Testis (tissue), 5 donors: ENCODE results near the gene QDPR. TPM values are rescaled to one million over a fixed set of nuclear protein-coding genes. Genes with fewer than 3 reads are reported as not detected.

ENCODE experiments used
- DNase-seq: peaks from one replicate; pipeline ENCODE4 v3.0.0-alpha.2; 2019
- H3K27ac ChIP-seq, 2 donors: fragments of 200-600 bp; sonication (generic); one replicate each; pipeline ENCODE4 v1.5.1; 2019
- H3K27me3 ChIP-seq: fragments of 200-600 bp; sonication (generic); one replicate; pipeline ENCODE4 v1.5.1; 2019
- H3K36me3 ChIP-seq: fragments of 200-600 bp; sonication (generic); one replicate; pipeline ENCODE4 v1.5.1; 2017; ENCODE audit warnings: low read depth; ENCODE audit errors: missing control alignments
- H3K4me1 ChIP-seq: fragments of 200-600 bp; sonication (generic); one replicate; pipeline ENCODE4 v1.5.1; 2019
- H3K4me3 ChIP-seq, 2 donors: fragments of 200-600 bp; sonication (generic); one replicate each; pipeline ENCODE4 v1.5.1; 2017 to 2019
- H3K9me3 ChIP-seq: fragments of 200-600 bp; sonication (generic); one replicate; pipeline ENCODE4 v1.5.1; 2017
- POLR2A ChIP-seq: fragments of 450-650 bp; IDR thresholded peaks from one replicate; pipeline ENCODE4 v1.6.1; 2017; ENCODE audit warnings: antibody characterized with exemption, mild to moderate bottlenecking, moderate library complexity
- WGBS, 2 donors: methylation state at CpG; one replicate each; pipeline ENCODE4 v1.1.5; 2018; 5-methylcytosine and 5-hydroxymethylcytosine counted together
- intact Hi-C: fragments of 100-400 bp; cut with DNase I; formaldehyde crosslinking; loops from one replicate; pipeline ENCODE4 v1.15.1; 2023; ENCODE audit warnings: low total_unique reads
- long read RNA-seq, 2 donors: transcript quantifications; one replicate each; lab custom pipeline, GENCODE V29; 2026
- polyA plus RNA-seq: library from polyadenylated mRNA; stranded (reverse); fragments of 350-450 nt; fragmentation: Illumina TruSeq; extraction: RNeasy Lipid Tissue Mini Kit (QIAGEN cat#74804); gene quantifications from one replicate; pipeline ENCODE4 v1.2.3, GENCODE V29; 2014; ENCODE audit warnings: low read depth, low replicate concordance; ENCODE audit not compliant: insufficient read depth
- total RNA-seq, 2 donors: library from RNA; depleted of rRNA; stranded (reverse); fragments of >200 nt; gene quantifications; one replicate each; pipeline ENCODE4 v1.2.3, GENCODE V29; 2016
- TF ChIP-seq, protein P1 (sequence below), 3 experiments: fragments of 450-650 bp in 2 of 3; fragments of 200-600 bp in 1 of 3; sonication (generic) in 1 of 3; IDR thresholded peaks; one replicate each; pipeline ENCODE4 v1.5.1; 2016 to 2019; ENCODE audit warnings: antibody characterized with exemption in 3 of 3, mild to moderate bottlenecking in 2 of 3, moderate library complexity in 1 of 3

Gene QDPR
- total RNA-seq (10 to 100 TPM; 15.9 to 20.7 TPM), polyA plus RNA-seq (31.7 TPM)
- long read RNA-seq, donor 1, transcript QDPR-201 (7 exons, 1,648 nt) = major isoform, 33 of 38 reads
- long read RNA-seq, donor 1, partial matches to known transcripts = 0 of 38 reads
- long read RNA-seq, donor 1, other reads (novel, unspliced or antisense) = 0 of 38 reads
- long read RNA-seq, donor 2, transcript QDPR-201 (7 exons, 1,648 nt) = major isoform, 14 of 20 reads
- long read RNA-seq, donor 2, partial matches to known transcripts = 0 of 20 reads
- long read RNA-seq, donor 2, other reads (novel, unspliced or antisense) = 0 of 20 reads

DNA sequence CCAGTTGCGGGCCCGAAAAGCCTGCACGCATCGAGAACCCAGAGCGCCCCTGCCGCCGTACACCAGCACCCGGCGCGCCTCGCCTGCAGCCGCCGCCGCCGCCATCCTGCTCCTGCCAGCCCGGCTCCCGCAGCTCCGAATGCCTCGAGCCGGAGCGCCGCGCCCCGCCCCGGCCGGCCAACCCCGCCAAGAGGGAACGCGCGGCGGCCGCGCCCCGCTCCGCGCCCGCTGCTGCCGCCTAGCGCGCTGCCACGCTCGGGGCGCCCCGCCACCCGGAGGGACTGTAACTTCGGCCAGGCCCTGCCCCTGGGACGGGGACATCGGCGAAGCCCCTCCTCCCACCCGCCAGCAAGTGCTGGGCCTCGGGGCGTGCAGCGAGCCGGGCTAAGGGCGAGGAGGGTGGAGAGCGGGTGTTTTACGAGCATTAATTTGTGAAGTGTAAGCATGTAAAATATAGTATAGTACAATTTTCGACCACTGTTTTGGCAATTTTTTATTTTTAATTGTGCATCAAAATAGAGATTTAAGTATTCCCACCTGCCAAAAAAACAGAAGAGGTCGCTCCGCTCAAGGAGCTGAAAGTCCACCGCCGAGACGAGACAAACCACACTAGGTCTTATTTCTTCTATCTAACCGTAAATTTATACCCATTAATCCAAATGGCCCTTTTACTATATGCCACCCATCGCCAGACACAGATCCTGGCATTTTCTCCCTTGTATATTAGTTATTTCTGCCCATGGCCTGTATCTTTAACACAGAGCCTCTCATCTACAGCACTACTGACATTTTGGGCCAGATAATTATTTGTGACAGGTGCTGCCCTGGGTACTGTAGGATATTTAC is at the start of gene QDPR:
Gene QDPR, minus strand, starts transcription at position 141 of the 846 bp plus-strand sequence. Its CDS starts 36 bp downstream, at position 105.
- DNase-seq = peak; percentile 70
- Histone ChIP-seq H3K36me3 (no peaks in the 10 kb centered on the region), H3K4me1 (peaks cover 9% of the 10 kb centered on the region), H3K9me3 (no peaks in the 10 kb centered on the region), H3K27ac (peak within 1 kb of the TSS; percentile 63 to 69), H3K27me3 (no peaks in the 10 kb centered on the region), H3K4me3 (peak within 1 kb of the TSS; percentile 62 to 76)
- WGBS, 2 donors = 2 to 3% methylated on average over 21 to 42 of the region's 65 CpGs
- intact Hi-C loops = no loop called here
- no peak for TF ChIP-seq POLR2A
- TF ChIP-seq, protein P1, sequence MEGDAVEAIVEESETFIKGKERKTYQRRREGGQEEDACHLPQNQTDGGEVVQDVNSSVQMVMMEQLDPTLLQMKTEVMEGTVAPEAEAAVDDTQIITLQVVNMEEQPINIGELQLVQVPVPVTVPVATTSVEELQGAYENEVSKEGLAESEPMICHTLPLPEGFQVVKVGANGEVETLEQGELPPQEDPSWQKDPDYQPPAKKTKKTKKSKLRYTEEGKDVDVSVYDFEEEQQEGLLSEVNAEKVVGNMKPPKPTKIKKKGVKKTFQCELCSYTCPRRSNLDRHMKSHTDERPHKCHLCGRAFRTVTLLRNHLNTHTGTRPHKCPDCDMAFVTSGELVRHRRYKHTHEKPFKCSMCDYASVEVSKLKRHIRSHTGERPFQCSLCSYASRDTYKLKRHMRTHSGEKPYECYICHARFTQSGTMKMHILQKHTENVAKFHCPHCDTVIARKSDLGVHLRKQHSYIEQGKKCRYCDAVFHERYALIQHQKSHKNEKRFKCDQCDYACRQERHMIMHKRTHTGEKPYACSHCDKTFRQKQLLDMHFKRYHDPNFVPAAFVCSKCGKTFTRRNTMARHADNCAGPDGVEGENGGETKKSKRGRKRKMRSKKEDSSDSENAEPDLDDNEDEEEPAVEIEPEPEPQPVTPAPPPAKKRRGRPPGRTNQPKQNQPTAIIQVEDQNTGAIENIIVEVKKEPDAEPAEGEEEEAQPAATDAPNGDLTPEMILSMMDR (IDR thresholded peaks at IDR 0.05) = peak; percentile 10 to 24 (median 19)

DNA sequence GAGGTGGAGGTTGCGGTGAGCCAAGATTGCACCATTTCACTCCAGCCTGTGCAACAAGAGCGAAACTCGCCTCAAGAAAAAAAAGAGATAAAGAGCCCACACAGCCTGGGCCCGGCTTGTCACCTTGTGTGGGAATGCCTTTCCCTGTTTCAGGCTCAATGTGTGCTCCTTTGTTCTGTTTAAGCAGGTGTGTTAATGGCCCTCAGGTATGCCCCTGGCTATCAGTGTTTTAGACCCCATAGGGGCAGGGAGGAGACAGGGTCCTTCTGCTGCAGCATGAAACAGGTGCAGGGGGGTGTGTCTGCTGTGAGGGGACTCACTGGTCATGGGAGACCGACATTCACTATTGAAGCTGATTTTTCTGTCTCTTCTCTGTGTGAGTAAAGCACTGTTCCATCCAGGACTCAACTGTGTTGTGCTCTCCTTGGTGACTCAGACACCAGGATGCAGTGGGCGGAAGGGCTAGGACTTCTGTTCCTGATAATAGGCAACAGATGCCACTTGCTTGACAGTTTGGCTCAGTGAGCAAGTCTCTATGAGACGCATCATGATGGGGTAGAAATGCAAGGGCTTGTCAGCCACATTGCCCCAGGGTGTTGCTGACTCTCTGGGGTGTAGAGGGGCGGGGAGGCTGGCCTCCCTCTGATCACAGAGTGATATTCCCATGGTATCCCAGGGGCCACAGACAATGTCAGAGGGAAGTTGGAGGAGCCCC is 49.5 kb upstream of the QDPR start:
- no peak for DNase-seq
- Histone ChIP-seq H3K4me1 (no peaks in the 10 kb centered on the region), H3K4me3 (no peak overlapping the region), H3K36me3 (no peaks in the 10 kb centered on the region), H3K9me3 (no peaks in the 10 kb centered on the region), H3K27me3 (no peaks in the 10 kb centered on the region), H3K27ac (no peak overlapping the region)
- TF ChIP-seq, protein P1 (IDR thresholded peaks at IDR 0.05) = no peak
- no peak for TF ChIP-seq POLR2A
- intact Hi-C loops = no loop called here
- 79 to 88% methylated on average over 6 to 8 of the region's 8 CpGs for WGBS, 2 donors

DNA sequence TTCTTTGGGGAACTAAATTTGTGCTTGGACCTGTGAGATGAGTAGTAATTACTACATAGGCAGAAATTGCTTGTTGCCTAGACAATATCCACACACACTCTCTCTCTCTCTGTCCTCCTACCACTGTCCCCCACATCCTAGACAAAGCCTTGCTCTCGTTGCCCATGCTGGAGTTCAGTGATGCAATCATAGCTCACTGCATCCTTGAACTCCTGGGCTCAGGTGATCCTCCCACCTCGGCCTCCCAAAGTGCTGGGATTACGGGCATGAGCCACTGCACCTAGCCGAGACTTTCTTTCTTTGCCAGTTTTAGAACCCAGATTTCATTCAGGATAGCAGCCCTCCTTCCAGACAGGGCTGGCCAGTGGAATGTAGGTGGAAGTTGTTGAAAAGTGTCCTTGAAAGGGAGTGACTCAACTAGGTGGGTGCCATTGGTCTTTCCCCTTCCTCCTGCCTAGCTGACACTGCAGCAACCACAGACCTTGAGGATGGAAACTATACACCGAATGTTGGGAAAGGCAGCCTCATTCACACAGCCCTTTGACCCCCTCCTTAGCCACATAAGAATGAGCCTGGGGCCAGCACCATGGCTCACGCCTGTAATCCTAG is 48.3 kb upstream of the QDPR start:
- Histone ChIP-seq H3K27me3 (no peaks in the 10 kb centered on the region), H3K9me3 (no peaks in the 10 kb centered on the region), H3K36me3 (no peaks in the 10 kb centered on the region), H3K4me1 (no peaks in the 10 kb centered on the region), H3K4me3 (no peak overlapping the region), H3K27ac (no peak overlapping the region)
- no peak for DNase-seq
- intact Hi-C loops = no loop called here
- 83 to 90% methylated on average over 6 of the region's 6 CpGs for WGBS, 2 donors
- no peak for TF ChIP-seq POLR2A
- TF ChIP-seq, protein P1 (IDR thresholded peaks at IDR 0.05) = no peak

DNA sequence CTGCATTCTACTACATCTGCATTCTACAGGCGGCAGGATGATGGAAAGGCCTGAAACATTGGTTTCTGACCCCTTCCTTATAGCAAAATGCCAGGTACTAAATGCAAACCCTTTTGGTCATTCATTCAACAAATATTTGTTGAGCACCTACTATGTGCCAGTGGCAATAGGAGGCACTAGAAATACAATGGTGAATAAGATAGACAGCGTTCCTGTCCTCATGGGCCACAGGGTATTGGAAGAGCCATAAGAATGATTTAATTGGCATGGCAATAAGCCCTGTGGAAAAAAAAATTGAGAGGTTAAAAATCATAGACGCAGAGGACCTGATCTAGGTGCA is 47.8 kb upstream of the QDPR start:
- no peak overlapping the region for H3K4me3 ChIP-seq
- no peaks in the 10 kb centered on the region for H3K9me3 ChIP-seq
- no peak for TF ChIP-seq POLR2A
- TF ChIP-seq, protein P1 (IDR thresholded peaks at IDR 0.05) = no peak
- intact Hi-C loops = no loop called here
- WGBS, 2 donors = 92 to 93% methylated on average over 3 of the region's 3 CpGs
- DNase-seq = no peak
- H3K36me3 ChIP-seq = no peaks in the 10 kb centered on the region
- no peak overlapping the region for H3K27ac ChIP-seq
- no peaks in the 10 kb centered on the region for H3K27me3 ChIP-seq
- H3K4me1 ChIP-seq = no peaks in the 10 kb centered on the region
